Raji (cell line): Measurements from ENCODE around the gene MBD5.

Source experiments
- POLR2A ChIP-seq: IDR thresholded peaks from 2 replicates; pipeline ENCODE4 v1.6.1; 2011; ENCODE audit warnings: low read depth, low read length, control low read depth; ENCODE audit not compliant: insufficient read depth

MBD5 gene

GRCh38 chr2:148560496-148560895 lies 539.6 kb downstream of the MBD5 start:
- TF ChIP-seq POLR2A: no peak

DNA sequence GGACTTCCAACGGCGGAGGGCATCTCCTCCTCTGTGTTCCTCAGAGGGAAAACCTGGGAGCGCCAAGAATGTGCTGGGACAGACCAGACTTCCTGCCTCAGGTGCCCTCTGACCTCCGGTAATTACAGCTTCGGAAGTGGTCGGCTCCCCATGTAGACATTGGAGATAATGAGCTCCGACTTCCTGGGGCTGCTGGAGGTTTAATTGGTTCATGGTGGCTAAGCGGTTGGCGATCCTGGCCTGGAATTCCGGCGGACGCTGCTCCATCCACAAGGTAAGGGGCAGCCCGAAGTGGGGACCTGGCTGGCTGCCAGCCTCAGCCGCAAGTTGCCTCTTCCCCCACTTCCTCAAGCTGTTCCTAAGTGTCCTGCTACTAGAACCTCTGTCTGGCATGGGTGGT lies 540.5 kb downstream of the MBD5 start:
- no peak for TF ChIP-seq POLR2A

- no peak for TF ChIP-seq POLR2A
Observed at GRCh38 chr2:148565272-148565894, 544.5 kb downstream of the MBD5 start.
